ENCODE measurements around the gene CARMIL3. TPM values are rescaled to one million over a fixed set of nuclear protein-coding genes. Genes with fewer than 3 reads are reported as not detected.
A peak's percentile ranks its signal among the peaks of the same experiment; 100 is the strongest.
"Not testable (repeated sequence)": the region's sequence is repeated elsewhere in the genome, so short reads cannot be mapped to it uniquely, and the experiment has no call there.

CARMIL3 gene
- total and polyA plus RNA-seq, 5 donors from 2014 or later, result 0.52 TPM; not detected in 4

GRCh38 chr14:24013654-24014514, 37.9 kb upstream of the CARMIL3 start:
- no peaks in the 10 kb centered on the region for H3K4me1 ChIP-seq (ENCODE audit: control insufficient read depth, insufficient read depth, low read length, poor library complexity, severe bottlenecking)
- no peaks in the 10 kb centered on the region for H3K27me3 ChIP-seq (ENCODE audit: control insufficient read depth, insufficient read depth, low read length)
- H3K27ac Mint-ChIP-seq, result no peak overlapping the region
- H3K36me3 ChIP-seq (ENCODE audit: control insufficient read depth, insufficient read depth, low read length), result no peaks in the 10 kb centered on the region
- H3K36me3 Mint-ChIP-seq, result peaks cover 4% of the 10 kb centered on the region
- no peak overlapping the region for H3K4me3 Mint-ChIP-seq
- DNase-seq (peak; percentile 30 to 80 (median 73)), ATAC-seq (ENCODE audit: low read depth in 2 of 2) (peak; percentile 90 to 92)
- peaks cover 11% of the 10 kb centered on the region for H3K27me3 Mint-ChIP-seq
- H3K9me3 Mint-ChIP-seq, result peaks cover 0 to 4% (median 0%) of the 10 kb centered on the region in 7 donors
- peaks cover 7 to 27% (median 20%) of the 10 kb centered on the region in 4 donors for H3K4me1 Mint-ChIP-seq
- H3K4me3 ChIP-seq (ENCODE audit: low read depth, low read length), result peak overlapping the region; percentile 34
- H3K9me3 ChIP-seq (ENCODE audit: control insufficient read depth in 2 of 2, low read length in 2 of 2), result no peaks in the 10 kb centered on the region
- H3K27ac ChIP-seq (ENCODE audit: insufficient read depth, low read length, poor library complexity, severe bottlenecking), result no peak overlapping the region

GRCh38 chr14:24015745-24016144, 36.1 kb upstream of the CARMIL3 start:
- not testable (repeated sequence) for H3K9me3 Mint-ChIP-seq; H3K9me3 ChIP-seq (ENCODE audit: control insufficient read depth in 2 of 2, low read length in 2 of 2); H3K36me3 Mint-ChIP-seq; H3K4me1 ChIP-seq (ENCODE audit: control insufficient read depth, insufficient read depth, low read length, poor library complexity, severe bottlenecking); H3K27ac Mint-ChIP-seq; DNase-seq; H3K36me3 ChIP-seq (ENCODE audit: control insufficient read depth, insufficient read depth, low read length); H3K4me1 Mint-ChIP-seq; H3K4me3 Mint-ChIP-seq; H3K27ac ChIP-seq (ENCODE audit: insufficient read depth, low read length, poor library complexity, severe bottlenecking); H3K4me3 ChIP-seq (ENCODE audit: low read depth, low read length); H3K27me3 ChIP-seq (ENCODE audit: control insufficient read depth, insufficient read depth, low read length); ATAC-seq (ENCODE audit: low read depth in 2 of 2)
- peaks cover 17% of the 10 kb centered on the region for H3K27me3 Mint-ChIP-seq

GRCh38 chr14:24018978-24019377, 32.8 kb upstream of the CARMIL3 start:
- not testable (repeated sequence) for ATAC-seq (ENCODE audit: low read depth in 2 of 2); H3K4me3 ChIP-seq (ENCODE audit: low read depth, low read length); H3K9me3 ChIP-seq (ENCODE audit: control insufficient read depth in 2 of 2, low read length in 2 of 2); H3K27ac ChIP-seq (ENCODE audit: insufficient read depth, low read length, poor library complexity, severe bottlenecking); H3K9me3 Mint-ChIP-seq; H3K36me3 ChIP-seq (ENCODE audit: control insufficient read depth, insufficient read depth, low read length); H3K36me3 Mint-ChIP-seq; DNase-seq; H3K27me3 ChIP-seq (ENCODE audit: control insufficient read depth, insufficient read depth, low read length); H3K4me1 ChIP-seq (ENCODE audit: control insufficient read depth, insufficient read depth, low read length, poor library complexity, severe bottlenecking); H3K4me3 Mint-ChIP-seq; H3K27ac Mint-ChIP-seq; H3K4me1 Mint-ChIP-seq
- H3K27me3 Mint-ChIP-seq, result peaks cover 21% of the 10 kb centered on the region

- not testable (repeated sequence) for H3K36me3 ChIP-seq (ENCODE audit: control insufficient read depth, insufficient read depth, low read length); H3K4me3 Mint-ChIP-seq; H3K4me1 ChIP-seq (ENCODE audit: control insufficient read depth, insufficient read depth, low read length, poor library complexity, severe bottlenecking); H3K27me3 ChIP-seq (ENCODE audit: control insufficient read depth, insufficient read depth, low read length); H3K9me3 ChIP-seq (ENCODE audit: control insufficient read depth in 2 of 2, low read length in 2 of 2); H3K9me3 Mint-ChIP-seq; H3K27ac Mint-ChIP-seq; H3K4me1 Mint-ChIP-seq; H3K36me3 Mint-ChIP-seq; H3K27ac ChIP-seq (ENCODE audit: insufficient read depth, low read length, poor library complexity, severe bottlenecking); H3K4me3 ChIP-seq (ENCODE audit: low read depth, low read length)
- ATAC-seq (ENCODE audit: low read depth in 2 of 2) (peak in 1 of 2 donors; percentile 39), DNase-seq (peak in 1 of 3 donors; percentile 33)
- H3K27me3 Mint-ChIP-seq, result peaks cover 21% of the 10 kb centered on the region
These were observed 31.9 kb upstream of the CARMIL3 start for GRCh38 chr14:24019944-24020343.

GRCh38 chr14:24020520-24020919, 31.3 kb upstream of the CARMIL3 start:
- not testable (repeated sequence) for H3K27ac Mint-ChIP-seq; H3K36me3 Mint-ChIP-seq; H3K27ac ChIP-seq (ENCODE audit: insufficient read depth, low read length, poor library complexity, severe bottlenecking); H3K4me1 Mint-ChIP-seq; H3K36me3 ChIP-seq (ENCODE audit: control insufficient read depth, insufficient read depth, low read length); H3K4me1 ChIP-seq (ENCODE audit: control insufficient read depth, insufficient read depth, low read length, poor library complexity, severe bottlenecking); H3K4me3 ChIP-seq (ENCODE audit: low read depth, low read length); H3K4me3 Mint-ChIP-seq; DNase-seq; ATAC-seq (ENCODE audit: low read depth in 2 of 2); H3K27me3 ChIP-seq (ENCODE audit: control insufficient read depth, insufficient read depth, low read length); H3K9me3 ChIP-seq (ENCODE audit: control insufficient read depth in 2 of 2, low read length in 2 of 2); H3K9me3 Mint-ChIP-seq
- peaks cover 21% of the 10 kb centered on the region for H3K27me3 Mint-ChIP-seq

GRCh38 chr14:24024939-24025418, 26.8 kb upstream of the CARMIL3 start:
- not testable (repeated sequence) for H3K36me3 Mint-ChIP-seq, H3K4me1 Mint-ChIP-seq

GRCh38 chr14:24029687-24030086, 22.1 kb upstream of the CARMIL3 start:
- peaks cover 0 to 29% (median 8%) of the 10 kb centered on the region in 7 donors for H3K9me3 Mint-ChIP-seq

More at GRCh38 chr14:24024939-24025418, 26.8 kb upstream of the CARMIL3 start:
- not testable (repeated sequence) for H3K9me3 ChIP-seq (ENCODE audit: control insufficient read depth in 2 of 2, low read length in 2 of 2); H3K4me3 ChIP-seq (ENCODE audit: low read depth, low read length); DNase-seq; H3K27ac Mint-ChIP-seq; H3K4me3 Mint-ChIP-seq; H3K4me1 ChIP-seq (ENCODE audit: control insufficient read depth, insufficient read depth, low read length, poor library complexity, severe bottlenecking); ATAC-seq (ENCODE audit: low read depth in 2 of 2); H3K27ac ChIP-seq (ENCODE audit: insufficient read depth, low read length, poor library complexity, severe bottlenecking); H3K36me3 ChIP-seq (ENCODE audit: control insufficient read depth, insufficient read depth, low read length); H3K27me3 ChIP-seq (ENCODE audit: control insufficient read depth, insufficient read depth, low read length)
- H3K9me3 Mint-ChIP-seq, result peaks cover 0 to 11% (median 3%) of the 10 kb centered on the region in 7 donors
- H3K27me3 Mint-ChIP-seq, result peaks cover 18% of the 10 kb centered on the region

GRCh38 chr14:24031331-24031730, 20.5 kb upstream of the CARMIL3 start:
- H3K27ac ChIP-seq (ENCODE audit: insufficient read depth, low read length, poor library complexity, severe bottlenecking); H3K27ac Mint-ChIP-seq; H3K36me3 Mint-ChIP-seq; ATAC-seq (ENCODE audit: low read depth in 2 of 2); H3K4me1 Mint-ChIP-seq; H3K4me3 Mint-ChIP-seq; DNase-seq; H3K36me3 ChIP-seq (ENCODE audit: control insufficient read depth, insufficient read depth, low read length); H3K4me1 ChIP-seq (ENCODE audit: control insufficient read depth, insufficient read depth, low read length, poor library complexity, severe bottlenecking); H3K27me3 ChIP-seq (ENCODE audit: control insufficient read depth, insufficient read depth, low read length); H3K4me3 ChIP-seq (ENCODE audit: low read depth, low read length): not testable (repeated sequence)
- Mint-ChIP-seq H3K27me3 (peaks cover 22% of the 10 kb centered on the region), H3K9me3 (peaks cover 0 to 29% (median 7%) of the 10 kb centered on the region in 7 donors)
- peaks cover 6 to 12% of the 10 kb centered on the region in 2 experiments for H3K9me3 ChIP-seq (ENCODE audit: control insufficient read depth in 2 of 2, low read length in 2 of 2)

More at GRCh38 chr14:24029687-24030086, 22.1 kb upstream of the CARMIL3 start:
- H3K4me1 Mint-ChIP-seq; ATAC-seq (ENCODE audit: low read depth in 2 of 2); H3K4me3 Mint-ChIP-seq; DNase-seq; H3K4me1 ChIP-seq (ENCODE audit: control insufficient read depth, insufficient read depth, low read length, poor library complexity, severe bottlenecking); H3K36me3 ChIP-seq (ENCODE audit: control insufficient read depth, insufficient read depth, low read length); H3K4me3 ChIP-seq (ENCODE audit: low read depth, low read length); H3K27ac ChIP-seq (ENCODE audit: insufficient read depth, low read length, poor library complexity, severe bottlenecking); H3K27me3 ChIP-seq (ENCODE audit: control insufficient read depth, insufficient read depth, low read length); H3K36me3 Mint-ChIP-seq; H3K27ac Mint-ChIP-seq: not testable (repeated sequence)
- peaks cover 18% of the 10 kb centered on the region for H3K27me3 Mint-ChIP-seq
- peaks cover 6 to 12% of the 10 kb centered on the region in 2 experiments for H3K9me3 ChIP-seq (ENCODE audit: control insufficient read depth in 2 of 2, low read length in 2 of 2)

Measured in CD4-positive, CD25-positive, alpha-beta regulatory T cell (primary cell).